Measurements from ENCODE around the gene PHLPP1. TPM values are rescaled to one million over a fixed set of nuclear protein-coding genes. Genes with fewer than 3 reads are reported as not detected.

Gene PHLPP1
- total RNA-seq, 1 experiment from 2014 or later = 39.9 TPM

DNA sequence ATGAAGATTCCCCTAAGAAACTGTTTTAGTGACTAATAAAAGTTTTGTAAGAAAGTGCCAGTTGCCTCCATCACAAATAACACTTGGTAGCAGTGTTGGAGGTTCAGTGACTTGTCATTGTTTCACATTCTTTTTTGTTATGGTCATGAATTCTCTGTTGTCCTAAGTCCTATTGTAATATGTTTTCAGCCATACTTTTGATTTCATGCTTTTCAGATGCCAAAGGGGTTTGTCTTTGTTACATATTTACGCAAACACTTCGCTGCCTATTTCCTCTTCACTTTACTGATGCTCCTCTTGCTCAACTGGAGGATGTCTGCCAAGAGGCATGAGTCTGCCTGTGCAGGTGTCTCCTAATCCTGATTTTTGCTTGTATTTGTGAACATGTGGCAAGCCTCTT lies 66.6 kb downstream of the PHLPP1 start:
- Histone ChIP-seq H2BK15ac (ENCODE audit: low read depth, low read length) (no peak overlapping the region), H2AFZ (ENCODE audit: low read length) (no peak overlapping the region), H3K4me2 (ENCODE audit: insufficient read depth, insufficient read length, low read length) (no peak overlapping the region), H3K27me3 (ENCODE audit: insufficient read depth, low read length) (no peaks in the 10 kb centered on the region), H2BK12ac (ENCODE audit: insufficient read length, low read depth, low read length) (no peak overlapping the region), H4K8ac (replicated peaks; ENCODE audit: insufficient read length, low read depth, low read length) (no peak overlapping the region), H4K5ac (ENCODE audit: insufficient read length, low read depth, low read length) (no peak overlapping the region), H3K9me3 (ENCODE audit: control insufficient read depth, low read depth, low read length) (no peaks in the 10 kb centered on the region), H2BK120ac (ENCODE audit: low read depth, low read length, poor library complexity, severe bottlenecking) (no peak overlapping the region), H3K79me2 (ENCODE audit: insufficient read depth, low read length) (peaks cover 59% of the 10 kb centered on the region; the same call in 1 of the 2 replicates), H3K23me2 (ENCODE audit: insufficient read length, low read depth, low read length, poor library complexity, severe bottlenecking) (no peaks in the 10 kb centered on the region), H3K23ac (ENCODE audit: insufficient read length, low read depth, low read length) (no peak overlapping the region), H3K79me1 (ENCODE audit: insufficient read depth, low read depth, low read length, poor library complexity, severe bottlenecking) (peaks cover 13% of the 10 kb centered on the region), H3K56ac (ENCODE audit: insufficient read length, low read depth, low read length) (no peak overlapping the region), H3T11ph (ENCODE audit: low read length) (no peak overlapping the region), H3K4me1 (ENCODE audit: insufficient read depth, low read length) (peaks cover 15% of the 10 kb centered on the region), H4K20me1 (ENCODE audit: control insufficient read depth, insufficient read depth, insufficient read length) (no peaks in the 10 kb centered on the region), H2BK5ac (ENCODE audit: insufficient read length, low read length) (no peak overlapping the region), H3K27ac (ENCODE audit: insufficient read length, low read depth, low read length) (no peak overlapping the region), H3K9ac (ENCODE audit: extremely low read depth, insufficient read length, low read length) (no peak overlapping the region), H4K91ac (ENCODE audit: insufficient read length, low read depth, low read length) (no peak overlapping the region), H3K18ac (ENCODE audit: insufficient read length, low read depth, low read length) (no peak overlapping the region), H3K4ac (ENCODE audit: low read depth, low read length) (no peak overlapping the region), H2AK5ac (ENCODE audit: insufficient read length, low read length) (no peak overlapping the region), H3K14ac (ENCODE audit: insufficient read depth, low read length) (no peak overlapping the region), H2BK20ac (ENCODE audit: low read depth, low read length, poor library complexity, severe bottlenecking) (no peak overlapping the region)
- TF ChIP-seq, protein P1, sequence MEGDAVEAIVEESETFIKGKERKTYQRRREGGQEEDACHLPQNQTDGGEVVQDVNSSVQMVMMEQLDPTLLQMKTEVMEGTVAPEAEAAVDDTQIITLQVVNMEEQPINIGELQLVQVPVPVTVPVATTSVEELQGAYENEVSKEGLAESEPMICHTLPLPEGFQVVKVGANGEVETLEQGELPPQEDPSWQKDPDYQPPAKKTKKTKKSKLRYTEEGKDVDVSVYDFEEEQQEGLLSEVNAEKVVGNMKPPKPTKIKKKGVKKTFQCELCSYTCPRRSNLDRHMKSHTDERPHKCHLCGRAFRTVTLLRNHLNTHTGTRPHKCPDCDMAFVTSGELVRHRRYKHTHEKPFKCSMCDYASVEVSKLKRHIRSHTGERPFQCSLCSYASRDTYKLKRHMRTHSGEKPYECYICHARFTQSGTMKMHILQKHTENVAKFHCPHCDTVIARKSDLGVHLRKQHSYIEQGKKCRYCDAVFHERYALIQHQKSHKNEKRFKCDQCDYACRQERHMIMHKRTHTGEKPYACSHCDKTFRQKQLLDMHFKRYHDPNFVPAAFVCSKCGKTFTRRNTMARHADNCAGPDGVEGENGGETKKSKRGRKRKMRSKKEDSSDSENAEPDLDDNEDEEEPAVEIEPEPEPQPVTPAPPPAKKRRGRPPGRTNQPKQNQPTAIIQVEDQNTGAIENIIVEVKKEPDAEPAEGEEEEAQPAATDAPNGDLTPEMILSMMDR (conservative IDR thresholded peaks at IDR 0.05) = no peak
- DNase-seq = no peak
- H3K4me1 Mint-ChIP-seq = peaks cover 70 to 84% of the 10 kb centered on the region in 2 experiments
- no peaks in the 10 kb centered on the region for H3K27me3 Mint-ChIP-seq (ENCODE audit: low read depth)
- H3K36me3 Mint-ChIP-seq (ENCODE audit: insufficient read depth in 1 of 3, low read depth in 3 of 3) = no peaks in the 10 kb centered on the region
- no peaks in the 10 kb centered on the region for H3K9me3 Mint-ChIP-seq
- WGBS (ENCODE audit: extremely low coverage, insufficient read length, low lambda C conversion rate) = no CpG with 5 or more reads among the region's 2 CpGs
- peak overlapping the region in 2 of 3 experiments; percentile 62 to 78; a peak in 3 of 7 replicates for H3K27ac Mint-ChIP-seq
- no peak overlapping the region for H3K4me3 Mint-ChIP-seq

Data from H9 (cell line).